NCI-H187 treated with DMSO at 0.1 percent for 48 hours (cell line): Measurements from ENCODE around the gene SLC15A2.

Source experiments
- DNase-seq: peaks from one replicate; lab custom pipeline; 2025; lab: John Stamatoyannopoulos, UW

SLC15A2 gene

DNA sequence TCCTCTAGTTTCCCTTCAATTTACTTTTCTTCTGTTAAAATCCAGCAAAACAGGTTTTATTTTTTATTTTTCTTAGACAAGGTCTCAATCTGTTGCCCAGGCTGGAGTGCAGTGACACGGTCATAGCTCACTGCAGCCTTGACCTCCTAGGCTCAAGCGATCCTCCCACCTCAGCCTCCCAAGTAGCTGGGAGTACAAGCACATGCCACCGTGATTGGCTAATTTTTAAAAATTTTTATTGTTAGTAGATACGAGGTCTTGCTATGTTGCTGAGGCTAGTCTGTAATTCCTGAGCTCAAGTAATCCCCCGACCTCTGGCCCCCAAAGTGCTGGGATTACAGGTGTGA is 86.2 kb downstream of the SLC15A2 start:
- DNase-seq = no peak

DNA sequence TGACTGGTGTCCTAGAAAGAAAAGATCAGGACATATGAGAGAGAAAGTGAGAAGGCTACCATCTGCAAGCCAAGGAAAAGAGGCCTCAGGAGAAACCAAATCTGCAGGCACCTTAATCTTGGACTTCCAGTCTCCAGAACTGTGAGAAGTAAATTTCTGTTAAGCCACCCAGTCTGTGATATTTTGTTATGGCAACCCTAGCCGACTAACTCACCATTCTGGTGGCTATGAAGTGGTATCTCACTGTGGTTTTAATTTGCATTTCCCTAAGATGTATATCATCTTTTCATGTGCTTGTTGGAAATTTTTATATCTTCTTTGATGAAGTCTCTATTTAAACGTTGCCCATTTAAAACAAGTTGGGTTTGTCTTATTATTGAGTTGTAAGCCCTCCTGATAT is 87.3 kb downstream of the SLC15A2 start:
- DNase-seq = no peak

DNA sequence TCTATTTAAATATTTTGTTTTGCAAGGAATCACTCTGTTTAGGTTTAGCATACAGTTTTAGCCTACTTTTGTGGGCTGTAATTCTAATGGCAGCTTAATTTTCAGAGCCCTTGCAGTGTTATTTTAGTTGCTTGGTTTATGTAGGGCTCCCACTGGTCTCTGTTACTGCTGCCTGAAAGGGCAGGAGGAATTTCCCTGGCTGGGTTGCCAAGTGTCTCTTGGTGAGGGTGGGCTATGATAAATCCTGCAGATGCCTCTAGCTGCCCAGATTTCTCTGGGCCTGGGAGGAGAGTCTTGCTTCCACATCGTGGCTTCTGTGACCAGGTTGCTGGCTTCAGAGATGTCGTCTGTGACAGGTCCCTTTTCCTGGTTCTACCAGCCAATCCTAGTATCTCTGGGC is 91.6 kb downstream of the SLC15A2 start:
- DNase-seq = no peak

DNA sequence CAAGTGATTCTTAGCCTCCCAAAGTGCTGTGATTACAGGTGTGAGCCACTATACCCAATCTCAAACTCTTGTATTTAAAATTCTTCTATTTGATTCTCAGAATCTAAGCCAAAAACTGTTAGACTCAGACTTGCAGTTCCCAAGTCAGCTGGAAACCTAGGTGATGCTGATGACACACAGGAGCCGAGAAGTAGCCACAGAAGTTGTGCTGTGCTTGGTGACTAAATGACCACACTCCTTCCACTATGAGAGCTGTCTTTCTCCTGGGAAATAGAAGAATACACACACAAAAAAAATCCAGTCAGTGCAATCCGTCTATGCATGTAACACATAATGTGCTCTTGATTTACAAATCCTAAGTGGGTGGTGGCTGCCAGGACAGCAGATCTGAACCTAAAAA is 93.9 kb downstream of the SLC15A2 start:
- DNase-seq = no peak

DNA sequence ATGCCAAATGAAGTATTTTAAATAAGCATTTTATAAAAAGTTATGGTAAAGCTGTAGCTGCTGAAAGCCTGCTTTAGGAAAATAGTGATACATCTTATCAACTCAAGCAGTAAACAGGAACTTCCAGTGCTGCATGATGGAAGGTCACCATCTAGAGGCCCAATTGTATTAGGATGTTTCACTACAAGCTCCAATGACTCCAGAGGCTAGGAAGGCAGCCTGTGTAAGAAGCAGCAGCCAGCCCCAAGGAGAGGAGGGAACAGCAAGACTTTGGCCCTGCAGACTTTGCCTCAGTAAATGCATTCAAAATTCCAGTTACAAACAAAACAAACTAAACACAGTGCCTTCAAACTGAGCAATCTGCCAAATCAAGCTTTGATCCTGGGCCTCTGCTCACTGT is 95.7 kb downstream of the SLC15A2 start:
- DNase-seq = no peak

DNA sequence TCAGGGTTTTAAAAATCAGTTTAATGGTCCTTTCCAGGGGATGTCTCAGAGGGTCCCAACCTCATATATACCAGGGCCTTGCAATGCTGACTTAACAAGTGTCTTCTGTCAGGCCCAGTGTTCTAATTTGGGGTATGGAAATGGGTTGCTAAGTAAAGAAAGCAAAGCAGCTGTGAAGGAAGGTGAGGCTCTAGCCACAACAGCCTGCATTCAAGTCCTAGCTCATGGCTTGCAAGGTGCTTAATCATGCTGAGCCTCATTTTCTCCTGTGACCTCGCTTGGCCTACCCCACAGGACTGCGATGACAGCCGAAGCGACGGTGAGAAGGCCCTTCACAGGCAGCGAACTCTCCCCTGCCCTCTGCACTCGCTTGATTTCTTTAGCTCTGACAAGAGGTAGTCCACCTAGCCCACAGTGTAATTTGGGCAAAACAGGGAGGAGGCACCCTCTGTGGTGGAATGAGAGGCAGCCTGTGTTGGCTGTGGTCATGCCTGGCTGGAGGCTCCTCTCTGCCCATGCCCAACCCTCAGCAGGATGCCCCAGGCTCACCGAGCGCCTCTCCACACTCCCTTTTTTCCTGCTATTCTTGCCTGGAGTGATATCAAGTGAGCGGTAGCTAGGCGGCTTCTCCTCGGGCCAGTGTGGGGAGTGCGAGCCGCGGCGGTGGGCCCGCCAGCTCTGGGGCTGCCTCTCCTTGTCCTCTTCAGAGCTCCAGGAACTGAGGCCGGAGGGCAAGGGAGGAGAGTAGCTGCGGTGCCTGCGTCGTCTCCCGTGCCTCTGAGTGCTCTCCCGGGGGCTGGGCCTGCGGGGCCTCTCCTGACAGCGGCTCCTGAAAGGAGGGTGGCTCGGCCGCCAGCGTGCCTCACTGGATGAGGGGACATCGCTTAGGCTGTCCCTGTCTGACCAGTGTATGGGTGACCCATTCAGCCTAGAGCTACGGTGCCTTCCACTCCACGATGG is 98.7 kb downstream of the SLC15A2 start:
- DNase-seq = no peak
